Astrocyte (in vitro differentiated cells and primary cell): ENCODE results near the gene ST6GALNAC4. TPM values are rescaled to one million over a fixed set of nuclear protein-coding genes. Genes with fewer than 3 reads are reported as not detected.

Experiments
- DNase-seq: peaks from one replicate; pipeline ENCODE4 v3.0.0-alpha.2; 2010; ENCODE audit warnings: low read depth
- FAIRE-seq: peaks from 2 replicates; lab custom pipeline; 2011; peaks lifted over from hg19 to GRCh38; lab: Jason Lieb, UNC
- H2AFZ ChIP-seq: 2 replicates; pipeline ENCODE4 v1.6.0; 2012; ENCODE audit warnings: low read depth, low read length, inconsistent platforms
- H3K27ac ChIP-seq: 2 replicates; pipeline ENCODE4 v1.5.1; 2011; ENCODE audit warnings: low read depth, low read length, inconsistent platforms
- H3K27me3 ChIP-seq: 2 replicates; pipeline ENCODE4 v1.6.0; 2011; ENCODE audit warnings: low read length, inconsistent platforms; ENCODE audit not compliant: insufficient read depth
- H3K36me3 ChIP-seq: 2 replicates; pipeline ENCODE4 v1.5.1; 2011; ENCODE audit warnings: low read length, inconsistent platforms; ENCODE audit not compliant: insufficient read depth
- H3K4me1 ChIP-seq: 2 replicates; pipeline ENCODE4 v1.5.1; 2011; ENCODE audit warnings: low read length, inconsistent platforms; ENCODE audit not compliant: insufficient read depth
- H3K4me2 ChIP-seq: 2 replicates; pipeline ENCODE4 v1.6.0; 2012; ENCODE audit warnings: low read length, inconsistent platforms
- H3K4me3 ChIP-seq: 2 replicates; pipeline ENCODE4 v1.5.1; 2011; ENCODE audit warnings: low read depth, mild to moderate bottlenecking, low read length, inconsistent platforms; ENCODE audit not compliant: insufficient read depth
- H3K79me2 ChIP-seq: 2 replicates; pipeline ENCODE4 v1.6.0; 2012; ENCODE audit warnings: mild to moderate bottlenecking, low read length, inconsistent platforms; ENCODE audit not compliant: insufficient read depth
- H3K9ac ChIP-seq: 2 replicates; pipeline ENCODE4 v1.6.0; 2012; ENCODE audit warnings: mild to moderate bottlenecking, low read length, inconsistent platforms
- H3K9me3 ChIP-seq: 2 replicates; pipeline ENCODE4 v1.5.1; 2012; ENCODE audit warnings: low read depth, mild to moderate bottlenecking, low read length, inconsistent platforms; ENCODE audit not compliant: insufficient read depth
- H4K20me1 ChIP-seq: 2 replicates; pipeline ENCODE4 v1.6.0; 2012; ENCODE audit warnings: low read length, inconsistent platforms; ENCODE audit not compliant: insufficient read depth
- H3K27ac Mint-ChIP-seq: one replicate; pipeline ENCODE4 v1.8.0; 2021; ENCODE audit warnings: mild to moderate bottlenecking, mixed read lengths; ENCODE audit not compliant: unreplicated experiment
- H3K27me3 Mint-ChIP-seq: one replicate; pipeline ENCODE4 v1.8.0; 2021; ENCODE audit warnings: low read depth, mixed read lengths; ENCODE audit not compliant: unreplicated experiment
- H3K36me3 Mint-ChIP-seq: one replicate; pipeline ENCODE4 v1.8.0; 2021; ENCODE audit warnings: low read depth, mixed read lengths; ENCODE audit not compliant: unreplicated experiment
- H3K4me1 Mint-ChIP-seq: one replicate; pipeline ENCODE4 v1.8.0; 2021; ENCODE audit warnings: low read depth, mixed read lengths; ENCODE audit not compliant: unreplicated experiment
- H3K4me3 Mint-ChIP-seq: one replicate; pipeline ENCODE4 v1.8.0; 2021; ENCODE audit warnings: mild to moderate bottlenecking, moderate library complexity, mixed read lengths; ENCODE audit not compliant: unreplicated experiment
- H3K9me3 Mint-ChIP-seq: one replicate; pipeline ENCODE4 v1.8.0; 2021; ENCODE audit warnings: mild to moderate bottlenecking, mixed read lengths; ENCODE audit not compliant: unreplicated experiment
- CTCF ChIP-seq: IDR thresholded peaks from 2 replicates; pipeline ENCODE4 v1.5.1; 2011; ENCODE audit warnings: low read depth, mild to moderate bottlenecking, inconsistent platforms, low read length, moderate library complexity; ENCODE audit not compliant: insufficient read depth
- EZH2 ChIP-seq: IDR thresholded peaks from 2 replicates; pipeline ENCODE4 v1.6.1; 2012; ENCODE audit warnings: mild to moderate bottlenecking, low read length, inconsistent platforms; ENCODE audit not compliant: insufficient read depth
- total RNA-seq: library from RNA; stranded (reverse); gene quantifications from 2 replicates; pipeline ENCODE4 v1.2.1, GENCODE V29; 2021

ST6GALNAC4 gene
- total RNA-seq, 1 donor from 2014 or later = 14.5 TPM

GRCh38 chr9:127923771-127924170, 6.9 kb upstream of the ST6GALNAC4 start:
- no peak for FAIRE-seq
- peak overlapping the region; percentile 73 for H3K27ac ChIP-seq
- peak overlapping the region; percentile 60 for H3K9ac ChIP-seq

DNA sequence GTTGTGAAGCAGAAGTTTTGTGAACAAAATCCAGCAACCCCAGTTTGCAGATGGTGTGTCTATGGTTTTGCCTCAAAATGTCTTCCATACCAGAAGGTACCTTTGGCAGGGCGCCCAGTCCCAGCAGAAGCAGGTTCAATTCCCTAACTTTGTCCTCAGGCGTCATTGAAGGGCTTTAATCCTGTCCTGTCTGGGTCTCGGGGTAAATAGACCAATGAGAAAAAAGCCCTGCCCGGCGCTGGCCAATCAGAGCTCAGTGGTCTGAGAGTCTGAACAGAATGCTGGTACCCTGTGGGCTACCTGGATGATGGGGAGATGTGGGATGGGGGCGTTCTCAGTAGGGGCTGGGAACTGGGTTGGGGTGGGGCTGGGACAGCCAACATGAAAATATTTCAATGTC, 6.2 kb upstream of the ST6GALNAC4 start:
- Mint-ChIP-seq H3K27ac (no peak overlapping the region), H3K36me3 (peaks cover 1% of the 10 kb centered on the region), H3K27me3 (peaks cover 16% of the 10 kb centered on the region), H3K4me3 (no peak overlapping the region), H3K9me3 (no peaks in the 10 kb centered on the region), H3K4me1 (peaks cover 19% of the 10 kb centered on the region)
- TF ChIP-seq CTCF (no peak), EZH2 (no peak)
- peak overlapping the region; percentile 73 for H3K27ac ChIP-seq
- no peak overlapping the region for H3K4me2 ChIP-seq
- no peaks in the 10 kb centered on the region for H3K36me3 ChIP-seq
- no peaks in the 10 kb centered on the region for H3K9me3 ChIP-seq
- FAIRE-seq (no peak), DNase-seq (no peak)
- no peak overlapping the region for H2AFZ ChIP-seq
- no peak overlapping the region for H3K4me3 ChIP-seq
- no peaks in the 10 kb centered on the region for H4K20me1 ChIP-seq
- H3K4me1 ChIP-seq = peaks cover 44% of the 10 kb centered on the region
- H3K9ac ChIP-seq = peak overlapping the region; percentile 60
- no peaks in the 10 kb centered on the region for H3K27me3 ChIP-seq
- H3K79me2 ChIP-seq = no peaks in the 10 kb centered on the region

More at GRCh38 chr9:127923771-127924170, 6.9 kb upstream of the ST6GALNAC4 start:
- Histone ChIP-seq H3K4me1 (peaks cover 39% of the 10 kb centered on the region), H3K36me3 (no peaks in the 10 kb centered on the region), H4K20me1 (peaks cover 5% of the 10 kb centered on the region), H3K27me3 (no peaks in the 10 kb centered on the region), H3K4me3 (no peak overlapping the region), H3K79me2 (no peaks in the 10 kb centered on the region), H3K4me2 (peak overlapping the region; percentile 59), H2AFZ (peak overlapping the region; percentile 43), H3K9me3 (no peaks in the 10 kb centered on the region)
- Mint-ChIP-seq H3K27ac (peak overlapping the region; percentile 53), H3K4me3 (no peak overlapping the region), H3K27me3 (peaks cover 21% of the 10 kb centered on the region), H3K36me3 (peaks cover 1% of the 10 kb centered on the region), H3K4me1 (peaks cover 13% of the 10 kb centered on the region), H3K9me3 (no peaks in the 10 kb centered on the region)
- DNase-seq = peak; percentile 94
- no peak for TF ChIP-seq CTCF

GRCh38 chr9:127921557-127922120, 4.8 kb upstream of the ST6GALNAC4 start:
- H3K27ac ChIP-seq = no peak overlapping the region
- no peak for DNase-seq
- H2AFZ ChIP-seq = peak overlapping the region; percentile 55
- Mint-ChIP-seq H3K27me3 (peaks cover 16% of the 10 kb centered on the region), H3K27ac (no peak overlapping the region), H3K4me3 (no peak overlapping the region), H3K36me3 (peaks cover 1% of the 10 kb centered on the region), H3K4me1 (peaks cover 19% of the 10 kb centered on the region), H3K9me3 (no peaks in the 10 kb centered on the region)
- peak; percentile 78 for TF ChIP-seq CTCF
- TF ChIP-seq EZH2 = no peak
- H3K9me3 ChIP-seq = no peaks in the 10 kb centered on the region
- peaks cover 44% of the 10 kb centered on the region for H3K4me1 ChIP-seq
- H3K4me3 ChIP-seq = no peak overlapping the region
- no peak for FAIRE-seq
- no peaks in the 10 kb centered on the region for H3K27me3 ChIP-seq
- no peaks in the 10 kb centered on the region for H4K20me1 ChIP-seq
- H3K4me2 ChIP-seq = peak overlapping the region; percentile 78
- peak overlapping the region; percentile 28 for H3K9ac ChIP-seq
- H3K36me3 ChIP-seq = no peaks in the 10 kb centered on the region
- no peaks in the 10 kb centered on the region for H3K79me2 ChIP-seq
